Activated T-helper 1 cell treated with anti-CD3 and anti-CD28 coated beads, Interleukin-2, amount 50 U/mL, for 16 hours (primary cell): ENCODE measurements around the gene NAIF1.
"Not testable (repeated sequence)": the region's sequence is repeated elsewhere in the genome, so short reads cannot be mapped to it uniquely, and the experiment has no call there.

Experiments
- DNase-seq, 2 donors: peaks; one replicate each; pipeline ENCODE4 v3.0.0-alpha.2; 2020; ENCODE audit warnings: low read depth in 1 of 2, low spot score in 1 of 2

Gene NAIF1

GRCh38 chr9:128088253-128088945 lies 21.3 kb upstream of the NAIF1 start:
- DNase-seq, result no peak

DNA sequence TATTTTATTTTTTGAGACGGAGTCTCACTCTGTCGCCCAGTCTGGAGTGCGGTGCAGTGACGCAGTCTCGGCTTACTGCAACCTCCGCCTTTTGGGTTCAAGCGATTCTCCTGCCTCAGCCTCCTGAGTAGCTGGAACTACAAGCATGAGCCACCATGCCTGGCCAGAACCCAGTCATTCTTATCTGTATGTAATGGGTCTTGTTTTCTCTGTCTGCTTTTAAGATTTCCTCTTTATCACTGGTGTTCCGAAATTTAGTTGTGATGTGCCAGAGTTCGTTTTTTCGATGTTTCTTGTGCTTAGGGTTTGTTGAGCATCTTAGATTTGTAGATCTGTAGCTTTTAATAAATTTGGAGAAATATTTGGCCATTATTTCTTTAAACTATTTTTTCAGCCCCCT lies 20.1 kb upstream of the NAIF1 start:
- DNase-seq, result no peak

GRCh38 chr9:128085943-128086342 lies 18.8 kb upstream of the NAIF1 start:
- no peak for DNase-seq

GRCh38 chr9:128084746-128085145 lies 17.6 kb upstream of the NAIF1 start:
- DNase-seq, result no peak

DNA sequence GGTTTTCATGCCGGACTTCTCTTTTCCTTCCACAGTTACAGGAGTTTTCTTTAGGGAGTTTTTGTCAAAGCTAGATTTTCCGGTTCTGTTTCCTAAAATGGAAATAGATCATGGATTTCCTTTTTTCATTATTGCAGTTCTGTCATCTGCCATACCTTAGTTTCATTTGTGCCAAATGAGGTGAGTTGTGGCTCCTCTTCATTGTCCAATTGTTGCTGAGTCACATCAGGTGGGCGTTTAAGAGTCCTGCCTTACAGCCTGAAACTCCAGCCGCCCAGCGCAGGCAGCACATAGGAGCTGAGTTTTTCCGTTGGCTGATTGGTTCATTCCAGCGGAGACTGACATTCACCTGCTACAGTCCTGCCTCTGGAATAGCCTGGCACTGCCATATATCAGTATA lies 15.0 kb upstream of the NAIF1 start:
- no peak for DNase-seq

DNA sequence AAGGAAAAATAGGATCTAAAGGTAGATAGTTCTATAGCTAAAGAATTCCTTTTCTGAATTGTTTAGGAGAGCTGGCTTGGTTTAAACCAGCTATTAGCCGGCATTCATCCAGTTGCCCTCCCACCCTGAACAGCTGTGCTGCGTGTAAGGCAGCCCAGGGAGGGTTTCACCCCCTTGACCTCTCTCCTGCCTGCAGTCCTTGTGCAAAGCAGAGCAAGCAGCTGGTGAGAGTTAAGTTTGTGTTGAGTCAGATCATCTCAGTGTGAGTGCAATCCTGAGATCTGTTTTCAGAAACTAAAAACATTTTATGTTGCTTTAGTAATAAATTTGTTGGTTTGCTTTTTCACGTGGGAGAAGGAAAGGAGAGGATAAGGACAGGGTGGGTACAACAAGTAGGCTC lies 13.9 kb upstream of the NAIF1 start:
- DNase-seq, result no peak

DNA sequence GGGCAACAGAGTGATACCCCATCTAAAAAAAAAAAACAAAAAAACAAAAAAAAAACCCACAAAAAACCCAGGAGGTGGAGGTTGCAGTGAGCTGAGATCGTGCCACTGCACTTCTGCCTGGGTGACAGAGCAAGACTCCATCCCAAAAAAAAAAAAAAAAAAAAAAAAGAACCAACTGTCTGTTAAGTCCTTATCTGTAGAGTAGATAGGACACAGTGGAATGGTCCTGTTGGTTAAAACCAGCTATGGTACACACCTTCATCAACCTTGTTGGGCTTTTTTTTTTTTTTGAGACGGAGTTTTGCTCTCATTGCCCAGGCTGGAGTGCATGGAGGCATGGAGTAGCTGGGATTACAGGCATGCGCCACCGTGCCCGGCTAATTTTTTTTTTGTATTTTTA lies 13.1 kb upstream of the NAIF1 start:
- DNase-seq, result no peak

- DNase-seq, result no peak
Observed at GRCh38 chr9:128078504-128079434, 11.6 kb upstream of the NAIF1 start.

GRCh38 chr9:128077847-128078503 lies 10.9 kb upstream of the NAIF1 start:
- no peak for DNase-seq

- no peak for DNase-seq
Observed at GRCh38 chr9:128073253-128073886, 6.2 kb upstream of the NAIF1 start.

- peak in 1 of 2 donors; percentile 36 for DNase-seq
Observed at GRCh38 chr9:128072144-128073021, 5.3 kb upstream of the NAIF1 start.

DNA sequence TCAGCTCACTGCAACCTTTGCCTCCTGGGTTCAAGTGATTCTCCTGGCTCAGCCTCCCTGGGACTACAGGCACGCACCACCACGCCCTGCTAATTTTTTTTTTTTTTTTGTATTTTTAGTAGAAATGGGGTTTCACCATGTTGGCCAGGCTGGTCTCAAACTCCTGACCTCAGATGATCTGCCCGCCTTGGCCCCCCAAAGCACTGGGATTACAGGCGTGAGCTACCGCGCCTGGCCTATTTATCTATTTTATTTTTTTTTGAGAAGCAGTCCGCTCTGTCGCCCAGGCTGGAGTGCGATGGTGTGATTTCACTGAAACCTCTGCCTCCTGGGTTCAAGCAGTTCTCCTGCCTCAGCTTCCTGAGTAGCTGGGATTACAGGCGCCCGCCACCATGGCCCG lies 4.4 kb upstream of the NAIF1 start:
- not testable (repeated sequence) for DNase-seq

DNA sequence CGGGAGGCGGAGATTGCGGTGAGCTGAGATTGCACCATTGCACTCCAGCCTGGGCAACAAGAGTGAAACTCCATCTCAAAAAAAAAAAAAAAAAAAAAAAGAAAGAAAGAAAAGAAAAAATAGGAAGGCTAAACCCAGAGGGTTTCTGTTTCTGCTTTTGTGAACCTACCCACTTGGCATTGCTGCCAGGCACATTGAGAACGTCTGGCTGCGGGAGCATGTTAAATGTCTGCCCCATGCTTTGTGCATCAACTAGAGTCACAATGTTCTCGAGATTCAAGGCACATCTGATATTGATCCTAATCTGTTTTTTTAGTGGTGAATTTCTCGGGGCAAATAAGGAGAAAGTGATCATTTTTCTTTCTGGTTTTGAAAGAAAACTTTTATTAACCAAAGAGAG lies 3.8 kb upstream of the NAIF1 start:
- DNase-seq, result no peak

GRCh38 chr9:128068386-128069205 lies 1.5 kb upstream of the NAIF1 start:
- DNase-seq, result no peak

DNA sequence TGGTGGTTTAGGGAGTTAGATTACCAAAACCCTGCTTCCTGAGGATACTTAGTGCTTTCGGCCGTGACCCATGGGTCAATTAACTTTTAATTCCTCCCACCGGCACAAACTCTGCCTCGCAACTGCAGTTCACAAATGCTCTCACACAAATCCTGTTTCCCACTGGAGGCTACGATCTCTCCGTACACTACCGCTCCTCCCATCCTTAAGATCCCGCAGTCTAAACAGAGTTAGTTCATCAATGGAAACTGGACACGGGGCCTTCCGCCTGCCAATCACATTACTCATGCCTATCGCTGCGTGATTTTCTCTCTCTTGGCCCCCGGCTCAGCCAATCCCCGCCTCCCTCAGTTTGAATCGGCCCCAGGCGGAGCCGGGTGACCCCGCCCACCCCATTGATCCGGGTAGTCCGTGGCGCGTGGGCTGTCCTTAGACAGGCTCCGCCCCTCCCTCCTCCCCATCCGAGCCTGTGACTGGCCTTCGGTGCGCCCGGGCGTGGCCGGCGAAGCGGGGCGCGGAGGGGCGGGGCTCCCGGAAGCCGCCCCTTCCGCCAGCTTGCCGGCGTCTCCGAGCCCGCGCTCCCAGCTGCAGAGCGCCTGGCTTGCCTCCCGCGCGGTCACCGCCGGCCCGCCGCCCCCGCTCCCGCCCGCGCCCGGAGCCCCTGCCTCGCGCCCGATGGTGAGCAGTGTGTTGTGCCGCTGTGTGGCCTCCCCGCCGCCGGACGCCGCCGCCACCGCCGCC lies 695 bp upstream of the NAIF1 start, which contains the start of gene SLC25A25:
SLC25A25 (plus strand) TSS at position 588 of the 741 bp plus-strand sequence; CDS start at position 676, 88 bp downstream.
- DNase-seq, result peak; percentile 100

DNA sequence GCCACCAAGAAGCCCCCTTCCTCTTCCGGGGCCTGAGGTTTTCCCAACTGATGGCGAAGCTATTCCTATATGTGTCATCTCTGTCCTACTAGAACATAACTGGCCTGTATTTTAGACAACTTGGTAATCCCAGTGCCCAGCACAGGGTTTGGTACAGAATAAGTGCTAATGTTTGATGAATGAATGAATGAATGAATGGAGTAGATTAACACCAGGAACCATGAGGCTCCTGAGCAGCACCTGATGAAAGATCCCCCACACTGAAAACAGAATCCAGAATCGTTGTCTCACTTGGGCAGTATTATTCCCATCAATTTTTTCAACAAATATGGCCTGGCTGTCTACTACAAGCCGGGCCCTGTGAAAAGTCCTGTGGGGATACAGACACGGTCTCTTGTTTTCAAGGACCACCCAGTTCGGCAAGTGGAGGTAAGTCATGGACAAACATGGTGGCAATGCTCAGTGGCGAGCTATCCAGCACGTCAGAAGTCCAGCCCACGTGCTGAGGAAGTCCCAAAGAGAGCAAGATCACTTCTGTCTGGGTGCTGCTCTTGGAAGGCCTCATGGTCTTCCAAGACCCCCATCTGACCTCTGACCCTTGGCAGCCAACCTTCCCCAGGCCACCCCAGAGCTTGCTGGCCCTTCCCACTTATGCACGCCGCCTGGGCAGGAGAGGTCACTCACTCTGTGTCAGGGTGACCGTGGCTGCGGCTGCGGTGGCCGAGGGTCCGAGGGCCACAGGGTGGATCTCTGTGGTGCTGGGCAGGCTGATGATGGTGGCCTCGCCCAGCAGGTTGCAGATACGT lies 1.0 kb downstream of the NAIF1 start:
- no peak for DNase-seq

DNA sequence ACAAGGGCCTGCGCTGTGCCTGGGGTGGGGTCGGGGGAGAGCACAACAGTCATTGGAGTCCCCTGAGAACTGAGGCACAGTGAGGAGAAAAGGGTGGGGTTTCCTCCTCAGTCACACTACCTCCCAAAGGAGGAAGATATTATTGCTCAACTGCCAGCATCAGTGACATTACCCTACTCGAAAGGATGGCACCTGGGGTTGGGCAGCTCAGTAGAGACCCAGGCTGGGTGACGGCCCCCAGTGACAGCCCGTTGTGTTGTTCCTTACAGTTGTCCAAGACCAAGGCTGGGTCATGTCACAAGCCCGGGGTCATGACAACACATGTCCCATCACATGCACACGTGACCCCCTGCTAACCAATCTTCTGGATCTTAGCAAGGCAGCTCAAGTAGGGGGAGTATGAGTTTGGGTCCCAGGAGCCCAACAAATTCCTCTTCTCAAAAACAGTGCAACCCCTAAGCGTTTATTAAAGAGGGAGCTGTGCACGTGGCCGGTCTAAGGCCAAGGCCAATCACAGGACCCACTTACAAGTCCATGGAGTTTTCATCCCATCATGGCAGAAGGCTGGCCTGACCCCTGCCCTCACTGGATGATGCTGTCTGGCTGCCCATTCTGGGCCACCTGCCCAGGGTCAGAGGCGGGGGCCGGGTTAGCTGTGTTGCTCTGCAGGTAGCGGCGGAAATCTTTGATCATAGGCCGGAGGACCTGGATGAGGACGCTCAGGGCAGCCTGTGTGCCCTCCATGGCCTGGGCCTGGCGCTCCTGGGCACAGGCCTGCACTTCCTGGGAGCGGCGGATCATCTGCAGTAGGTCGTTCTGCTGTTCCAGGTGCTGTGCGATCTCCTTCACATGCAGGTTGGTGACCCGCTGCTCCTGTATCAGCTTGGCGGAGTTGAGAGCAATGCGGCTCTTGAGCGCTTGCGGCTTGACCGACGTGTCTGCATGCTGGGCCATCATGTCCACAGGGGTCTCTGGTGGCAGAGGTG lies 4.0 kb downstream of the NAIF1 start:
- DNase-seq, result no peak
